HG03025 (cell line): ENCODE results near the gene DRG2.

Experiments
- ATAC-seq: cut with Tn5 transposase; IDR thresholded peaks from one replicate; pipeline ENCODE4 v1.9.1; 2021; ENCODE audit warnings: mild to moderate bottlenecking, moderate library complexity; ENCODE audit not compliant: unreplicated experiment, low FRiP score

DRG2 gene

GRCh38 chr17:18087610-18088491 is at the start of gene DRG2:
DRG2 (plus strand) TSS chr17:18087948; CDS start chr17:18088024, 76 bp downstream.
- ATAC-seq = peak; percentile 67

GRCh38 chr17:18038149-18038850 is 49.4 kb upstream of the DRG2 start:
- ATAC-seq = no peak

- ATAC-seq = peak; percentile 73
Observed at GRCh38 chr17:18038861-18039534, 48.8 kb upstream of the DRG2 start, which contains the start of the genes ATPAF2 and GID4. ATPAF2 (minus strand) TSS chr17:18039168; CDS start chr17:18039013, 155 bp downstream. GID4 (plus strand) TSS chr17:18039408; CDS start chr17:18039465, 57 bp downstream.

- peak; percentile 39 for ATAC-seq
Observed at GRCh38 chr17:18039535-18040260, 48.0 kb upstream of the DRG2 start.

- no peak for ATAC-seq
Observed at GRCh38 chr17:18040261-18040858, 47.4 kb upstream of the DRG2 start.

- no peak for ATAC-seq
Observed at GRCh38 chr17:18041776-18042175, 46.0 kb upstream of the DRG2 start.

- ATAC-seq = no peak
Observed at GRCh38 chr17:18042983-18043382, 44.8 kb upstream of the DRG2 start.

GRCh38 chr17:18043491-18043890 is 44.3 kb upstream of the DRG2 start:
- ATAC-seq = no peak

GRCh38 chr17:18044609-18045008 is 43.1 kb upstream of the DRG2 start:
- ATAC-seq = no peak

GRCh38 chr17:18045691-18046350 is 41.9 kb upstream of the DRG2 start:
- ATAC-seq = no peak

GRCh38 chr17:18055597-18055996 is 32.2 kb upstream of the DRG2 start:
- no peak for ATAC-seq

- ATAC-seq = no peak
Observed at GRCh38 chr17:18056214-18056613, 31.5 kb upstream of the DRG2 start.

- no peak for ATAC-seq
Observed at GRCh38 chr17:18059283-18059682, 28.5 kb upstream of the DRG2 start.

GRCh38 chr17:18064053-18064452 is 23.7 kb upstream of the DRG2 start:
- ATAC-seq = no peak

GRCh38 chr17:18065546-18065945 is 22.2 kb upstream of the DRG2 start:
- ATAC-seq = no peak

- no peak for ATAC-seq
Observed at GRCh38 chr17:18066866-18067265, 20.9 kb upstream of the DRG2 start.

GRCh38 chr17:18069101-18069500 is 18.6 kb upstream of the DRG2 start:
- no peak for ATAC-seq

GRCh38 chr17:18070861-18071340 is 16.8 kb upstream of the DRG2 start:
- ATAC-seq = no peak

- ATAC-seq = no peak
Observed at GRCh38 chr17:18071751-18072150, 16.0 kb upstream of the DRG2 start.
